Activated CD4-positive, alpha-beta T cell treated with anti-CD3 and anti-CD28 coated beads for 4 hours (primary cell): ENCODE data around the gene STARD13.

ENCODE experiments used
- DNase-seq, 2 donors: peaks; one replicate each; pipeline ENCODE4 v3.0.0-alpha.2; 2020

Gene STARD13

GRCh38 chr13:33224686-33225085, 60.9 kb downstream of the STARD13 start:
- DNase-seq: no peak

GRCh38 chr13:33224191-33224590, 61.4 kb downstream of the STARD13 start:
- DNase-seq: no peak

- no peak for DNase-seq
Observed at GRCh38 chr13:33219926-33220325, 65.6 kb downstream of the STARD13 start.

GRCh38 chr13:33218426-33218825, 67.1 kb downstream of the STARD13 start:
- no peak for DNase-seq

- no peak for DNase-seq
Observed at GRCh38 chr13:33218020-33218419, 67.5 kb downstream of the STARD13 start.

- no peak for DNase-seq
Observed at GRCh38 chr13:33217256-33217655, 68.3 kb downstream of the STARD13 start.

GRCh38 chr13:33213797-33214196, 71.8 kb downstream of the STARD13 start:
- no peak for DNase-seq

- no peak for DNase-seq
Observed at GRCh38 chr13:33213024-33213768, 72.4 kb downstream of the STARD13 start.

GRCh38 chr13:33212396-33212795, 73.2 kb downstream of the STARD13 start:
- no peak for DNase-seq

- no peak for DNase-seq
Observed at GRCh38 chr13:33210090-33210489, 75.5 kb downstream of the STARD13 start.

GRCh38 chr13:33208290-33209220, 77.0 kb downstream of the STARD13 start:
- no peak for DNase-seq

- no peak for DNase-seq
Observed at GRCh38 chr13:33207615-33207961, 78.0 kb downstream of the STARD13 start.

GRCh38 chr13:33206945-33207614, 78.5 kb downstream of the STARD13 start:
- no peak for DNase-seq

- DNase-seq: no peak
Observed at GRCh38 chr13:33206425-33206824, 79.1 kb downstream of the STARD13 start.

- DNase-seq: no peak
Observed at GRCh38 chr13:33205804-33206221, 79.7 kb downstream of the STARD13 start.

GRCh38 chr13:33205224-33205623, 80.3 kb downstream of the STARD13 start:
- no peak for DNase-seq

- DNase-seq: no peak
Observed at GRCh38 chr13:33204130-33204927, 81.2 kb downstream of the STARD13 start.

GRCh38 chr13:33202644-33203169, 82.8 kb downstream of the STARD13 start:
- DNase-seq: no peak

- DNase-seq: no peak
Observed at GRCh38 chr13:33201659-33202058, 83.9 kb downstream of the STARD13 start.

- DNase-seq: no peak
Observed at GRCh38 chr13:33199289-33199850, 86.2 kb downstream of the STARD13 start.

- no peak for DNase-seq
Observed at GRCh38 chr13:33197541-33197971, 88.0 kb downstream of the STARD13 start.

GRCh38 chr13:33196767-33197166, 88.8 kb downstream of the STARD13 start:
- no peak for DNase-seq
